H1 (cell line): ENCODE measurements around the gene BPGM. TPM values are rescaled to one million over a fixed set of nuclear protein-coding genes. Genes with fewer than 3 reads are reported as not detected.

Experiments
- CEBPB ChIP-seq: IDR thresholded peaks from 2 replicates; pipeline ENCODE4 v1.6.1; 2012; ENCODE audit warnings: low read depth, low read length
- CHD1 ChIP-seq: IDR thresholded peaks from 2 replicates; pipeline ENCODE4 v1.6.1; 2012; ENCODE audit warnings: low read depth, low read length, improper control_type of control experiment
- CREB1 ChIP-seq: IDR thresholded peaks from 2 replicates; pipeline ENCODE4 v1.6.1; 2012; ENCODE audit warnings: inconsistent platforms
- NRF1 ChIP-seq: IDR thresholded peaks from 2 replicates; pipeline ENCODE4 v1.6.1; 2011; ENCODE audit warnings: mild to moderate bottlenecking, low read depth, low read length, improper control_type of control experiment
- RFX5 ChIP-seq: IDR thresholded peaks from 2 replicates; pipeline ENCODE4 v1.6.1; 2011; ENCODE audit warnings: low read depth, low read length, improper control_type of control experiment, borderline replicate concordance
- SP4 ChIP-seq: IDR thresholded peaks from 2 replicates; pipeline ENCODE4 v1.6.1; 2012; ENCODE audit warnings: low read length, inconsistent platforms
- TAF1 ChIP-seq: IDR thresholded peaks from 2 replicates; pipeline ENCODE4 v1.6.1; 2011; ENCODE audit warnings: mild to moderate bottlenecking, low read depth, low read length
- YY1 ChIP-seq: IDR thresholded peaks from 2 replicates; pipeline ENCODE4 v1.6.1; 2011; ENCODE audit warnings: low read depth, mild to moderate bottlenecking, low read length
- polyA plus RNA-seq, 7 experiments: library from polyadenylated mRNA; depleted of rRNA in 3 of 7; stranded (reverse) in 5 of 7; unstranded in 2 of 7; fragments of >200 nt in 5 of 7; fragments of 200-250 nt in 2 of 7; gene quantifications; 1 replicate in 5 of 7; 2 replicates in 1 of 7; 4 replicates in 1 of 7; pipeline versions ENCODE4 v1.2.1 to v1.2.3, GENCODE V29; 2011 to 2013; ENCODE audit warnings: missing spikeins in 2 of 7, mixed read lengths in 2 of 7
- total RNA-seq: library from RNA; stranded (reverse); fragmentation: NEBNext Ultra II Directional; extraction: Animal tissue kit (Norgen Biotek cat#: 25700); gene quantifications from 2 replicates; pipeline ENCODE4 v1.2.1, GENCODE V29; 2021

The BPGM gene
- total and polyA plus RNA-seq, 2 of the 8 experiments (the other 6 are each of a cell fraction or from before 2014, with no cell fraction given) = 9.7 to 15.3 TPM

- TF ChIP-seq CHD1 (no peak), SP4 (no peak), RFX5 (no peak), YY1 (no peak), TAF1 (no peak), NRF1 (no peak), CREB1 (no peak), CEBPB (no peak)
These were observed 3.5 kb upstream of the BPGM start (continued) for GRCh38 chr7:134643131-134643530.
